Measurements from ENCODE around the gene SPATA3. TPM values are rescaled to one million over a fixed set of nuclear protein-coding genes. Genes with fewer than 3 reads are reported as not detected.

SPATA3 gene
- polyA plus RNA-seq, 3 donors, result not detected

DNA sequence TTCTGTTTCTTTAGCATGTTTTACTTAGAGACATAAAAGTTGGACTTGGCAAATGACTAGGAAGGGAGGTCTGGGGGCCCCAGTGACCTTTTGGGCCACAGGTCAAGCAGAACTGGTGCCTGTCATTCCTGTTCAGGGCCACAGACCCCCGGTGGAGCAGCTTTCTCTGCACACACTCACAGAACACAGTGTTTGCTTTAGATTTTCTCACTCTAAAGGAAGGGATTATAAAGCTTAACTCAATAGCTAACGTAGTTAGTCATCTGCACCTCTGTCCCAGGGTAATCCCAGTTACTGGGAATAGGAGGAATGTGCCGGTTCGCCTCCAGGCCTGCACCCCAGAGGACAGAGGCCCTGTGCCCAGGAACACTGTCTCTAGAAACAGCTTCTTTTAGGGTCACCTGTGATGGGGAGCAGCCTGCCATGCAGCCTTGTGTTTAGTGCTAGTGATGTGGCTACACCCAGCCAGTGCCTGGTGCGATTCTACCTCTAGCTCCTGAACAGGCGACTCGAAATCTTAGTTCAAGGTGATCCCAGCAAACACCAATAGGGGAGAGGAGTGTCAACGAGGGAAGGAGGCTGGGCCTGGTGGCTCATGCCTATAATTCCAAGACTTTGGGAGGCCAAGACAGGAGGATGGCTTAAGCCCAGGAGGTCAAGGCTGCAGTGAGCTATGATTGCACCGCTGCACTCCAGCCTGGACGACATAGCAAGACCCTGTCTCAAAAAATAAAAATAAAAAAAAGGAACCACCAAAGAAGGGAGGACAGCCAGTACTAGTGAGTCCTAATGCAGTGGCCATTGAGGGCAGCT is 11.6 kb downstream of the SPATA3 start:
- no peak overlapping the region for H3K4me3 Mint-ChIP-seq
- whole genome bisulfite sequencing (ENCODE audit: insufficient coverage), result 95% methylated on average over 4 of the region's 10 CpGs
- intact Hi-C loops (cut with micrococcal nuclease), result no loop called here
- TF ChIP-seq, protein P1, sequence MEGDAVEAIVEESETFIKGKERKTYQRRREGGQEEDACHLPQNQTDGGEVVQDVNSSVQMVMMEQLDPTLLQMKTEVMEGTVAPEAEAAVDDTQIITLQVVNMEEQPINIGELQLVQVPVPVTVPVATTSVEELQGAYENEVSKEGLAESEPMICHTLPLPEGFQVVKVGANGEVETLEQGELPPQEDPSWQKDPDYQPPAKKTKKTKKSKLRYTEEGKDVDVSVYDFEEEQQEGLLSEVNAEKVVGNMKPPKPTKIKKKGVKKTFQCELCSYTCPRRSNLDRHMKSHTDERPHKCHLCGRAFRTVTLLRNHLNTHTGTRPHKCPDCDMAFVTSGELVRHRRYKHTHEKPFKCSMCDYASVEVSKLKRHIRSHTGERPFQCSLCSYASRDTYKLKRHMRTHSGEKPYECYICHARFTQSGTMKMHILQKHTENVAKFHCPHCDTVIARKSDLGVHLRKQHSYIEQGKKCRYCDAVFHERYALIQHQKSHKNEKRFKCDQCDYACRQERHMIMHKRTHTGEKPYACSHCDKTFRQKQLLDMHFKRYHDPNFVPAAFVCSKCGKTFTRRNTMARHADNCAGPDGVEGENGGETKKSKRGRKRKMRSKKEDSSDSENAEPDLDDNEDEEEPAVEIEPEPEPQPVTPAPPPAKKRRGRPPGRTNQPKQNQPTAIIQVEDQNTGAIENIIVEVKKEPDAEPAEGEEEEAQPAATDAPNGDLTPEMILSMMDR (IDR thresholded peaks at IDR 0.05), result no peak
- DNase-seq, result no peak
- no peak overlapping the region for H3K27ac Mint-ChIP-seq
- peaks cover 0 to 9% (median 5%) of the 10 kb centered on the region in 7 donors for H3K9me3 Mint-ChIP-seq
- H3K27me3 Mint-ChIP-seq (ENCODE audit: low read depth in 3 of 3), result peaks cover 9 to 18% (median 12%) of the 10 kb centered on the region in 3 donors
- Histone ChIP-seq H3K36me3 (replicated peaks in 1 of 2; ENCODE audit: control insufficient read depth in 1 of 2, insufficient read depth in 2 of 2, low read length in 2 of 2) (no peaks in the 10 kb centered on the region), H3K27ac (ENCODE audit: low read depth in 1 of 2, low read length in 2 of 2) (no peak overlapping the region), H3K4me3 (replicated peaks in 1 of 3; ENCODE audit: low read depth in 2 of 3, low read length in 3 of 3) (no peak overlapping the region), H3K9ac (ENCODE audit: insufficient read depth, low read length, poor library complexity, severe bottlenecking) (no peak overlapping the region), H4K20me1 (ENCODE audit: insufficient read depth, low read length) (no peaks in the 10 kb centered on the region), H3K27me3 (ENCODE audit: control insufficient read depth in 2 of 2, insufficient read depth in 2 of 2, low read length in 2 of 2) (no peaks in the 10 kb centered on the region), H2AFZ (ENCODE audit: insufficient read depth, low read depth, low read length, poor library complexity, severe bottlenecking) (no peak overlapping the region), H3K79me2 (ENCODE audit: insufficient read depth, low read length) (no peaks in the 10 kb centered on the region), H3K9me3 (replicated peaks in 1 of 2; ENCODE audit: control insufficient read depth in 1 of 2, insufficient read depth in 1 of 2, low read length in 2 of 2) (no peaks in the 10 kb centered on the region), H3K4me1 (ENCODE audit: control insufficient read depth in 1 of 2, insufficient read depth in 2 of 2, low read length in 2 of 2) (no peaks in the 10 kb centered on the region), H3K4me2 (replicated peaks; ENCODE audit: extremely low read depth, low read length, poor library complexity, severe bottlenecking) (no peak overlapping the region)
- H3K36me3 Mint-ChIP-seq, result no peaks in the 10 kb centered on the region
- H3K4me1 Mint-ChIP-seq, result no peaks in the 10 kb centered on the region

- TF ChIP-seq, protein P1 (IDR thresholded peaks at IDR 0.05), result no peak
- H3K27ac Mint-ChIP-seq, result peak overlapping the region in 1 of 7 donors; percentile 33
- Histone ChIP-seq H3K4me1 (ENCODE audit: control insufficient read depth in 1 of 2, insufficient read depth in 2 of 2, low read length in 2 of 2) (no peaks in the 10 kb centered on the region), H3K9ac (ENCODE audit: insufficient read depth, low read length, poor library complexity, severe bottlenecking) (no peak overlapping the region), H3K4me3 (replicated peaks in 1 of 3; ENCODE audit: low read depth in 2 of 3, low read length in 3 of 3) (no peak overlapping the region), H3K4me2 (replicated peaks; ENCODE audit: extremely low read depth, low read length, poor library complexity, severe bottlenecking) (no peak overlapping the region), H3K27ac (ENCODE audit: low read depth in 1 of 2, low read length in 2 of 2) (no peak overlapping the region), H3K79me2 (ENCODE audit: insufficient read depth, low read length) (no peaks in the 10 kb centered on the region), H3K36me3 (replicated peaks in 1 of 2; ENCODE audit: control insufficient read depth in 1 of 2, insufficient read depth in 2 of 2, low read length in 2 of 2) (no peaks in the 10 kb centered on the region), H3K27me3 (ENCODE audit: control insufficient read depth in 2 of 2, insufficient read depth in 2 of 2, low read length in 2 of 2) (no peaks in the 10 kb centered on the region), H2AFZ (ENCODE audit: insufficient read depth, low read depth, low read length, poor library complexity, severe bottlenecking) (no peak overlapping the region), H3K9me3 (replicated peaks in 1 of 2; ENCODE audit: control insufficient read depth in 1 of 2, insufficient read depth in 1 of 2, low read length in 2 of 2) (no peaks in the 10 kb centered on the region), H4K20me1 (ENCODE audit: insufficient read depth, low read length) (no peaks in the 10 kb centered on the region)
- peaks cover 0 to 9% (median 5%) of the 10 kb centered on the region in 7 donors for H3K9me3 Mint-ChIP-seq
- no peak for DNase-seq
- WGBS (ENCODE audit: insufficient coverage), result 100% methylated on average over 2 of the region's 6 CpGs
- H3K4me3 Mint-ChIP-seq, result no peak overlapping the region
- no peaks in the 10 kb centered on the region for H3K36me3 Mint-ChIP-seq
- H3K4me1 Mint-ChIP-seq, result no peaks in the 10 kb centered on the region
- peaks cover 7 to 13% (median 9%) of the 10 kb centered on the region in 3 donors for H3K27me3 Mint-ChIP-seq (ENCODE audit: low read depth in 3 of 3)
- intact Hi-C loops (cut with micrococcal nuclease), result no loop called here
These were observed 12.2 kb downstream of the SPATA3 start for GRCh38 chr2:231008131-231008530.

Data from CD14-positive monocyte (primary cell).